Peyer's patch (tissue), 4 donors: ENCODE measurements around the gene GALNT2. TPM values are rescaled to one million over a fixed set of nuclear protein-coding genes. Genes with fewer than 3 reads are reported as not detected.

ENCODE experiments used
- DNase-seq, 3 donors: peaks; one replicate each; pipeline ENCODE4 v3.0.0-alpha.2; 2017 to 2019
- H3K27ac ChIP-seq, 4 donors: fragments of 200-600 bp; sonication (generic); one replicate each; pipeline ENCODE4 v1.5.1; 2016 to 2019
- H3K27me3 ChIP-seq, 2 donors: fragments of 200-600 bp; sonication (generic); one replicate each; pipeline ENCODE4 v1.5.1; 2019
- H3K36me3 ChIP-seq, 3 donors: fragments of 200-600 bp; sonication (generic); one replicate each; pipeline ENCODE4 v1.5.1; 2016 to 2019
- H3K4me1 ChIP-seq, 4 donors: fragments of 200-600 bp; sonication (generic); one replicate each; pipeline ENCODE4 v1.5.1; 2016 to 2019
- H3K4me3 ChIP-seq, 4 donors: fragments of 200-600 bp; sonication (generic); 1 replicate in 3 of 4; 2 replicates in 1 of 4; pipeline ENCODE4 v1.5.1; 2016 to 2019; ENCODE audit warnings: mild to moderate bottlenecking in 1 of 4
- H3K9me3 ChIP-seq, 4 donors: fragments of 200-600 bp; sonication (generic); one replicate each; pipeline ENCODE4 v1.5.1; 2016 to 2019; ENCODE audit warnings: mild to moderate bottlenecking in 1 of 4
- CTCF ChIP-seq, 6 experiments: fragments of 450-650 bp in 4 of 6; fragments of 200-600 bp in 2 of 6; sonication (generic) in 1 of 6; IDR thresholded peaks; one replicate each; pipeline ENCODE4 v1.5.1; 2017 to 2019; ENCODE audit warnings: antibody characterized with exemption in 6 of 6, mild to moderate bottlenecking in 3 of 6, moderate library complexity in 1 of 6
- POLR2A ChIP-seq, 2 donors: fragments of 450-650 bp; IDR thresholded peaks; one replicate each; pipeline ENCODE4 v1.5.1; 2017; ENCODE audit warnings: antibody characterized with exemption in 2 of 2, mild to moderate bottlenecking in 2 of 2, moderate library complexity in 2 of 2
- total RNA-seq, 4 donors: library from RNA; depleted of rRNA; stranded (reverse); fragments of >200 nt; gene quantifications; one replicate each; pipeline ENCODE4 v1.1.0, GENCODE V29; 2016

Gene GALNT2
- total RNA-seq, 4 donors from 2014 or later: 36.3 to 52.5 (median 43.6) TPM

GRCh38 chr1:230052018-230052417, 15.0 kb upstream of the GALNT2 start:
- no peaks in the 10 kb centered on the region for H3K9me3 ChIP-seq
- H3K27me3 ChIP-seq: no peaks in the 10 kb centered on the region
- no peaks in the 10 kb centered on the region for H3K4me1 ChIP-seq
- no peak overlapping the region for H3K4me3 ChIP-seq
- TF ChIP-seq POLR2A (IDR thresholded peaks at IDR 0.05) (no peak), CTCF (IDR thresholded peaks at IDR 0.05) (no peak)
- no peak for DNase-seq
- H3K27ac ChIP-seq: no peak overlapping the region
- H3K36me3 ChIP-seq: no peaks in the 10 kb centered on the region

GRCh38 chr1:230052665-230053064, 14.4 kb upstream of the GALNT2 start:
- no peaks in the 10 kb centered on the region for H3K36me3 ChIP-seq
- no peaks in the 10 kb centered on the region for H3K27me3 ChIP-seq
- no peak overlapping the region for H3K4me3 ChIP-seq
- DNase-seq: no peak
- no peak for TF ChIP-seq POLR2A (IDR thresholded peaks at IDR 0.05)
- no peak for TF ChIP-seq CTCF (IDR thresholded peaks at IDR 0.05)
- no peak overlapping the region for H3K27ac ChIP-seq
- no peaks in the 10 kb centered on the region for H3K4me1 ChIP-seq
- H3K9me3 ChIP-seq: no peaks in the 10 kb centered on the region

GRCh38 chr1:230054092-230054749, 12.8 kb upstream of the GALNT2 start:
- Histone ChIP-seq H3K4me1 (no peaks in the 10 kb centered on the region), H3K4me3 (no peak overlapping the region), H3K36me3 (no peaks in the 10 kb centered on the region), H3K27me3 (no peaks in the 10 kb centered on the region), H3K27ac (no peak overlapping the region), H3K9me3 (no peaks in the 10 kb centered on the region)
- DNase-seq: no peak
- TF ChIP-seq POLR2A (IDR thresholded peaks at IDR 0.05) (no peak), CTCF (IDR thresholded peaks at IDR 0.05) (no peak)

DNA sequence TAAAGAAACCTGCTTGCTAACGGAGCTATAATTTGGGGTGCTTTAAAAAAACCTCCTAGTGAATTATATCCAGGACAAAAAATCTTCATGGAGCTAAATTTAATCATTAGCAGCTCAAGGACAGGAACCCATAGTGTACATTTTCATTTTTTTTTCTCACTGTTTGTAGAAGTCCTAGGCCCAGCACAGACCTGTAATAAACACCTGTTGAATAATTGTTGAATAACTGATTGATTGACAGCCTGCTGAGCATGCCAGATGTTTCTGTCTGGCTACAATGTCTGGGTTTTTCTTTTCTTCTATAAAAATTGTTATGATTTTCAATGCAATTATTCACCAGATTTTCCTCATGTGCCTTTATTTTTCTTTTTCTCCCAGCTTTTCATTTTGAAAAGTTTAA, 10.9 kb upstream of the GALNT2 start:
- no peak for DNase-seq
- H3K27ac ChIP-seq: no peak overlapping the region
- H3K27me3 ChIP-seq: no peaks in the 10 kb centered on the region
- no peak overlapping the region for H3K4me3 ChIP-seq
- no peaks in the 10 kb centered on the region for H3K36me3 ChIP-seq
- no peaks in the 10 kb centered on the region for H3K4me1 ChIP-seq
- TF ChIP-seq CTCF (IDR thresholded peaks at IDR 0.05): no peak
- no peaks in the 10 kb centered on the region for H3K9me3 ChIP-seq

GRCh38 chr1:230057100-230057499, 9.9 kb upstream of the GALNT2 start:
- H3K27ac ChIP-seq: no peak overlapping the region
- no peaks in the 10 kb centered on the region for H3K36me3 ChIP-seq
- H3K4me3 ChIP-seq: no peak overlapping the region
- H3K4me1 ChIP-seq: no peaks in the 10 kb centered on the region
- TF ChIP-seq CTCF (IDR thresholded peaks at IDR 0.05) (no peak), POLR2A (IDR thresholded peaks at IDR 0.05) (no peak)
- DNase-seq: no peak
- H3K9me3 ChIP-seq: no peaks in the 10 kb centered on the region
- H3K27me3 ChIP-seq: no peaks in the 10 kb centered on the region
